GM19035 (cell line): ENCODE data around the gene TTC31.
"Not testable (repeated sequence)": the region's sequence is repeated elsewhere in the genome, so short reads cannot be mapped to it uniquely, and the experiment has no call there.

Experiments used
- ATAC-seq: cut with Tn5 transposase; IDR thresholded peaks from one replicate; pipeline ENCODE4 v1.9.1; 2021; ENCODE audit not compliant: unreplicated experiment

Gene TTC31

GRCh38 chr2:74483675-74484164 is 839 bp downstream of the TTC31 start:
- not testable (repeated sequence) for ATAC-seq

GRCh38 chr2:74486141-74486540 is 3.3 kb downstream of the TTC31 start:
- no peak for ATAC-seq

- ATAC-seq: no peak
These were observed 6.0 kb downstream of the TTC31 start for GRCh38 chr2:74488643-74489481.

- no peak for ATAC-seq
These were observed 7.0 kb downstream of the TTC31 start for GRCh38 chr2:74489906-74490305.

- ATAC-seq: no peak
These were observed 9.0 kb downstream of the TTC31 start for GRCh38 chr2:74491648-74492544.

GRCh38 chr2:74493546-74493945 is 10.7 kb downstream of the TTC31 start:
- no peak for ATAC-seq

- no peak for ATAC-seq
These were observed 12.6 kb downstream of the TTC31 start for GRCh38 chr2:74495440-74495839.

- no peak for ATAC-seq
These were observed 14.3 kb downstream of the TTC31 start for GRCh38 chr2:74496997-74497776.

- no peak for ATAC-seq
These were observed 15.1 kb downstream of the TTC31 start for GRCh38 chr2:74497777-74498499.

- no peak for ATAC-seq
These were observed 15.8 kb downstream of the TTC31 start for GRCh38 chr2:74498500-74499266.

- no peak for ATAC-seq
These were observed 16.5 kb downstream of the TTC31 start, which contains the start of gene LBX2 for GRCh38 chr2:74499267-74499939. Gene LBX2, minus strand, starts transcription at chr2:74499603. Its CDS starts 66 bp downstream, at chr2:74499537.

- no peak for ATAC-seq
These were observed 17.2 kb downstream of the TTC31 start for GRCh38 chr2:74499940-74500577.

- no peak for ATAC-seq
These were observed 17.7 kb downstream of the TTC31 start for GRCh38 chr2:74500578-74500946.

GRCh38 chr2:74501335-74502071 is 18.6 kb downstream of the TTC31 start:
- ATAC-seq: no peak

- no peak for ATAC-seq
These were observed 19.4 kb downstream of the TTC31 start for GRCh38 chr2:74502147-74502719.

- peak; percentile 37 for ATAC-seq
These were observed 20.0 kb downstream of the TTC31 start for GRCh38 chr2:74502720-74503505.
